ENCODE data around the gene TSSC4.

TSSC4 gene

GRCh38 chr11:2423157-2424025 lies 22.8 kb downstream of the TSSC4 start:
- H3K27ac ChIP-seq = no peak overlapping the region
- TF ChIP-seq, protein P1, sequence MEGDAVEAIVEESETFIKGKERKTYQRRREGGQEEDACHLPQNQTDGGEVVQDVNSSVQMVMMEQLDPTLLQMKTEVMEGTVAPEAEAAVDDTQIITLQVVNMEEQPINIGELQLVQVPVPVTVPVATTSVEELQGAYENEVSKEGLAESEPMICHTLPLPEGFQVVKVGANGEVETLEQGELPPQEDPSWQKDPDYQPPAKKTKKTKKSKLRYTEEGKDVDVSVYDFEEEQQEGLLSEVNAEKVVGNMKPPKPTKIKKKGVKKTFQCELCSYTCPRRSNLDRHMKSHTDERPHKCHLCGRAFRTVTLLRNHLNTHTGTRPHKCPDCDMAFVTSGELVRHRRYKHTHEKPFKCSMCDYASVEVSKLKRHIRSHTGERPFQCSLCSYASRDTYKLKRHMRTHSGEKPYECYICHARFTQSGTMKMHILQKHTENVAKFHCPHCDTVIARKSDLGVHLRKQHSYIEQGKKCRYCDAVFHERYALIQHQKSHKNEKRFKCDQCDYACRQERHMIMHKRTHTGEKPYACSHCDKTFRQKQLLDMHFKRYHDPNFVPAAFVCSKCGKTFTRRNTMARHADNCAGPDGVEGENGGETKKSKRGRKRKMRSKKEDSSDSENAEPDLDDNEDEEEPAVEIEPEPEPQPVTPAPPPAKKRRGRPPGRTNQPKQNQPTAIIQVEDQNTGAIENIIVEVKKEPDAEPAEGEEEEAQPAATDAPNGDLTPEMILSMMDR (conservative IDR thresholded peaks at IDR 0.05; ENCODE audit: low read depth) = no peak
- POLR2A ChIA-PET (ENCODE audit: low non-redundant PET) = no interaction called here
- CTCF ChIA-PET = interaction anchor here (0.7 to 1.7 kb wide), 3 partner anchors 119 to 124 kb away, joined by 3 to 6 read pairs (median 5); no protein-coding TSS in a partner anchor
- DNase-seq (ENCODE audit: low spot score) = no peak

DNA sequence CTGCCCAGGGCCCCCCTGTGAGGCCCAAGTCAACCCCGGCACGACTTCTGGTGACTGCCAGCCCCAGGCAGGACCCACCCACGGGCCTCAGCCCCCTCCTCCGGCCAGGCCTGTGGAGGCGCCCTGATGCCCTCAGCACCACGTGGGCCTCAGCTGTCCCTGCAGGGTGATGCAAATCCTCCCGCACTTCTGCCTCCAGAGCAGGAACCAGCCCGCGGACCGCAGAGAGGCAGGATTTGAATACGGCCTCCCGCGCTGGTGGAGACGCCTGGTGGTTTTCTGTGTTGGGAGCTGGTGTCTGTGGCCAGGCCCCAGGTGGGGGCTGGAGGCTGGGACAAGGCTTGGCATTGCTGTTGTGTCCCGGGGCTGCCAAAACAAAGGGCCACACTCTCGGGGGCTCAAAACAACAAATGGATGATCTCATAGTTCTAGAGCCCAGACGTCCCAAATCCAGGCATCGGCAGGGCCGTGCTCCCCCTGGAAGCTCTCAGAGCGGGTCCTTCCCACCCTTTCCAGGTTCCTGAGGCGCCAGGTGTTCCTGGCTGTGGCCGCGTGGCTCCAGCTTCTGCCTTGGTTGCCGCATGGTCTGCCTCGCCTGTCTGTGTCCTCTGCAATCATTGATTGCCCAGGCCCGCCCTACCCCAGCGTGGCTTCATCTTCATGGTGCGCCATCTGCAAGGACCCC lies 24.4 kb downstream of the TSSC4 start:
- H3K27ac ChIP-seq = no peak overlapping the region
- ChIA-PET POLR2A (ENCODE audit: low non-redundant PET) (no interaction called here), CTCF (interaction anchor here (0.5 to 4.0 kb wide), 4 partner anchors 107 to 555 kb away, joined by 3 to 41 read pairs (median 5); no protein-coding TSS in a partner anchor)
- no peak for DNase-seq (ENCODE audit: low spot score)
- TF ChIP-seq, protein P1 (conservative IDR thresholded peaks at IDR 0.05; ENCODE audit: low read depth) = no peak

DNA sequence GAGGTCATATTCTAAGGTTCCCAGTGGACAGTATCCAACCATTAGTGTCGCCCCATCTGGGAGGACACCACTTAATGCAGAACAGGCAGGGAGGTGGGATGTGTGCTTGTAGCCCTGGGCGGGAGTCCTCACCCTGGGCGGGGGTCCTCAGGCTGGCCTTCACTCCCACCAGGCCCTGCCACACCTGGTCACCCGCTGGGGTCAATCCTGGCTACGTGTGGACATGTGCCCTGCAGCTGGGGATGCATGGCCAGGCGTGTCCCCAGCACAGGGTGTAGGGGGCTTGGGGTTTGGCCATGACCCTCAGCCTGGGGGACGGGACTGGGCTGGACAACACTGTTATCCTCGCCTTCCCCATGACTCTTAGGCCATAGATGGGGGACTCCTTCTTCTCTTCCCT lies 25.0 kb downstream of the TSSC4 start:
- TF ChIP-seq, protein P1 (conservative IDR thresholded peaks at IDR 0.05; ENCODE audit: low read depth) = no peak
- ChIA-PET POLR2A (ENCODE audit: low non-redundant PET) (no interaction called here), CTCF (interaction anchor here (0.5 to 4.0 kb wide), 4 partner anchors 107 to 555 kb away, joined by 3 to 41 read pairs (median 5); no protein-coding TSS in a partner anchor)
- DNase-seq (ENCODE audit: low spot score) = no peak
- H3K27ac ChIP-seq = no peak overlapping the region

GRCh38 chr11:2426221-2426620 lies 25.7 kb downstream of the TSSC4 start:
- TF ChIP-seq, protein P1 (conservative IDR thresholded peaks at IDR 0.05; ENCODE audit: low read depth) = no peak
- no peak for DNase-seq (ENCODE audit: low spot score)
- ChIA-PET POLR2A (ENCODE audit: low non-redundant PET) (no interaction called here), CTCF (interaction anchor here (1.3 to 4.0 kb wide), 2 partner anchors 106 to 462 kb away, joined by 7 to 41 read pairs; no protein-coding TSS in a partner anchor)
- no peak overlapping the region for H3K27ac ChIP-seq

- ChIA-PET POLR2A (ENCODE audit: low non-redundant PET) (no interaction called here), CTCF (interaction anchor here (0.7 to 4.0 kb wide), 6 partner anchors 14 to 461 kb away, joined by 3 to 41 read pairs (median 4); no protein-coding TSS in a partner anchor)
- H3K27ac ChIP-seq = no peak overlapping the region
- no peak for DNase-seq (ENCODE audit: low spot score)
- TF ChIP-seq, protein P1 (conservative IDR thresholded peaks at IDR 0.05; ENCODE audit: low read depth) = no peak
These were observed 26.4 kb downstream of the TSSC4 start for GRCh38 chr11:2426826-2427521.

Data from RWPE1 (cell line).